ENCODE data around the gene STON1.

DNA sequence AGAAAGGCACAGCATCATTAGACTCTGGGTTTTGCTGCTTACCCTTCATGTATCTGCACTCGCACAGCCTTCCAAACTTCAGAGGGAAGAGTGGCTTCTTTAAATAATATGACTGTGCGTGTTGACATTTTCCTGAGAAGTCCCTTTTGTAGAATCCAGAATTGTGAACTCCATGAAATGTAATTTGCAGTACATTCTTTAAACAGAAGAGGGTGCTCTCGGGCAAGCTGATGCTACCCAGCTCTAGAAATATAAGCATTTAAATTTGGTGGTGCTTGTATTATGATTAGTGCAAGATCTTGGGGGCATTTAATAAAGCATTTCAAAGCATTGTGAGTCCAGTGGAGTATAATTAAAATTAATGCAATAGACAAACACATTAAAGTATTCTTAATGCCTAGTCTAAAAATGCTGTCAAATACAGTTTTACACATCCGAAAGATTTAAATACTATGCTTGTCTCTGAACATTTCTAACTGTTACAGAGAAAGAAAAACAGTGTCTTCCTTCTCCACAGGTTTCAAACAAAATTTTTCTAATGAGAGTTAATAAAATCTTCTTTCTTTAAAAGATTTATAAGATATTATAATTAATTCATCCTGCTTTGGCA lies 70.4 kb downstream of the STON1 start:
- TF ChIP-seq, protein P1, sequence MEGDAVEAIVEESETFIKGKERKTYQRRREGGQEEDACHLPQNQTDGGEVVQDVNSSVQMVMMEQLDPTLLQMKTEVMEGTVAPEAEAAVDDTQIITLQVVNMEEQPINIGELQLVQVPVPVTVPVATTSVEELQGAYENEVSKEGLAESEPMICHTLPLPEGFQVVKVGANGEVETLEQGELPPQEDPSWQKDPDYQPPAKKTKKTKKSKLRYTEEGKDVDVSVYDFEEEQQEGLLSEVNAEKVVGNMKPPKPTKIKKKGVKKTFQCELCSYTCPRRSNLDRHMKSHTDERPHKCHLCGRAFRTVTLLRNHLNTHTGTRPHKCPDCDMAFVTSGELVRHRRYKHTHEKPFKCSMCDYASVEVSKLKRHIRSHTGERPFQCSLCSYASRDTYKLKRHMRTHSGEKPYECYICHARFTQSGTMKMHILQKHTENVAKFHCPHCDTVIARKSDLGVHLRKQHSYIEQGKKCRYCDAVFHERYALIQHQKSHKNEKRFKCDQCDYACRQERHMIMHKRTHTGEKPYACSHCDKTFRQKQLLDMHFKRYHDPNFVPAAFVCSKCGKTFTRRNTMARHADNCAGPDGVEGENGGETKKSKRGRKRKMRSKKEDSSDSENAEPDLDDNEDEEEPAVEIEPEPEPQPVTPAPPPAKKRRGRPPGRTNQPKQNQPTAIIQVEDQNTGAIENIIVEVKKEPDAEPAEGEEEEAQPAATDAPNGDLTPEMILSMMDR (IDR thresholded peaks at IDR 0.05; ENCODE audit: poor library complexity, severe bottlenecking) = peak; percentile 89
- peak; percentile 90 for TF ChIP-seq SMC3 (conservative IDR thresholded peaks at IDR 0.05; ENCODE audit: poor library complexity)
- no peak for TF ChIP-seq EZH2 (IDR thresholded peaks at IDR 0.05; ENCODE audit: borderline replicate concordance, insufficient read depth, low read length, poor library complexity, severe bottlenecking)
- TF ChIP-seq RAD21 (conservative IDR thresholded peaks at IDR 0.05) = peak; percentile 94
- no peak for TF ChIP-seq POLR2AphosphoS5 (IDR thresholded peaks at IDR 0.05)
- TF ChIP-seq, protein P2, sequence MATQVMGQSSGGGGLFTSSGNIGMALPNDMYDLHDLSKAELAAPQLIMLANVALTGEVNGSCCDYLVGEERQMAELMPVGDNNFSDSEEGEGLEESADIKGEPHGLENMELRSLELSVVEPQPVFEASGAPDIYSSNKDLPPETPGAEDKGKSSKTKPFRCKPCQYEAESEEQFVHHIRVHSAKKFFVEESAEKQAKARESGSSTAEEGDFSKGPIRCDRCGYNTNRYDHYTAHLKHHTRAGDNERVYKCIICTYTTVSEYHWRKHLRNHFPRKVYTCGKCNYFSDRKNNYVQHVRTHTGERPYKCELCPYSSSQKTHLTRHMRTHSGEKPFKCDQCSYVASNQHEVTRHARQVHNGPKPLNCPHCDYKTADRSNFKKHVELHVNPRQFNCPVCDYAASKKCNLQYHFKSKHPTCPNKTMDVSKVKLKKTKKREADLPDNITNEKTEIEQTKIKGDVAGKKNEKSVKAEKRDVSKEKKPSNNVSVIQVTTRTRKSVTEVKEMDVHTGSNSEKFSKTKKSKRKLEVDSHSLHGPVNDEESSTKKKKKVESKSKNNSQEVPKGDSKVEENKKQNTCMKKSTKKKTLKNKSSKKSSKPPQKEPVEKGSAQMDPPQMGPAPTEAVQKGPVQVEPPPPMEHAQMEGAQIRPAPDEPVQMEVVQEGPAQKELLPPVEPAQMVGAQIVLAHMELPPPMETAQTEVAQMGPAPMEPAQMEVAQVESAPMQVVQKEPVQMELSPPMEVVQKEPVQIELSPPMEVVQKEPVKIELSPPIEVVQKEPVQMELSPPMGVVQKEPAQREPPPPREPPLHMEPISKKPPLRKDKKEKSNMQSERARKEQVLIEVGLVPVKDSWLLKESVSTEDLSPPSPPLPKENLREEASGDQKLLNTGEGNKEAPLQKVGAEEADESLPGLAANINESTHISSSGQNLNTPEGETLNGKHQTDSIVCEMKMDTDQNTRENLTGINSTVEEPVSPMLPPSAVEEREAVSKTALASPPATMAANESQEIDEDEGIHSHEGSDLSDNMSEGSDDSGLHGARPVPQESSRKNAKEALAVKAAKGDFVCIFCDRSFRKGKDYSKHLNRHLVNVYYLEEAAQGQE (IDR thresholded peaks at IDR 0.05; ENCODE audit: borderline replicate concordance) = no peak
- no peak for TF ChIP-seq EP300 (conservative IDR thresholded peaks at IDR 0.05; ENCODE audit: poor library complexity, severe bottlenecking)
- TF ChIP-seq TAF1 (IDR thresholded peaks at IDR 0.05; ENCODE audit: low read depth) = no peak

Data from neural cell (in vitro differentiated cells).